ENCODE measurements around the gene MRPL27.
"Not testable (repeated sequence)": the region's sequence is repeated elsewhere in the genome, so short reads cannot be mapped to it uniquely, and the experiment has no call there.

The MRPL27 gene

DNA sequence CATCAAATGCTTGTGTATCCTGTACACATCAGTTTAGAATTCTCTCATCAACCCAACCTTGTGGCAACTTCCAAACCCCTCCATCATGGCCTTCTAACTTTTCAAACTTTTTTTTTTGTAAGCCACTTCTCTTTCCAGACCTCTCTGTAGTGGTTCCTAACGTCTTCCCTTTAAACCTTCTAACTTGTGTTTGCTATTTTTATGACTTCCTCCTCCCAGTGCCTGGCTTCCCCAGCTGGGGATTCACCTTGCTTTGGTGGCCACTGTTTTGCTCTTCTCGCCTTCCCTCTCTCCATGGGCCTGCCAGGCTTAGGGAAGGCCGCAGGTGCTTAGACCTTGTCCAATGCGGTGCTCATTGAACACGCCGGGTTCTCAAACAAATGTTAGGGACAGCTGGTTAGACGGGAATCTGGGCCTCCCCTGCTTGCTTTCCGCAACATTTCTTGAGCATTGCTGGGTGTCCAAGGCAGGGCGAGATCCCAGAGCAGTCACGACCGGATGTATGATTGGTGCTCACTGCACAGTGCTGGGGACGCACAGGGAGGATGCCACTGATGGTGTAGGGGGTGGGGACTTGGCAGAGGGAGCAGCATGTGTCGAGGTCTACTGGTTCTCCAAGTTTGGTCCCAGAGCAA is 28.1 kb downstream of the MRPL27 start:
- DNase-seq: no peak

DNA sequence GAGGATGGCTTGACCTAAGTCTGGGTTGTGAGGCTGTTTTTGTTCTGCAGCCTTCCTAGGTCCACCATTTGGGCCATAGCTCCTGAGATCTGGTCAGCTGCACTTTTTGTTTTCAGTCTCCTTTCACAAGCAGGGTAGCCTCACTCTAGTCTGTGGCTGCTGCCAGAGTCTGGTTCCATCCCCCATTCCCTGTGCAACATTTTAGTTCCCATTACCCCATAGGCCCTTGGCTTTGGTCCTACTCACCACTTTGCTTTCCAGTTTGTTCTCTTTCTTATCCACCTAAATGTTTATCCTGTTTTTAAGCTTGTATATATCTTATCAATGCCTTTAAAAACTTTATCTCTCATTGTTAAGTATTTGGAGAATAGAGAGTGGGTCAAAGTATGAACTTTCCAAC is 33.6 kb downstream of the MRPL27 start:
- DNase-seq: no peak

DNA sequence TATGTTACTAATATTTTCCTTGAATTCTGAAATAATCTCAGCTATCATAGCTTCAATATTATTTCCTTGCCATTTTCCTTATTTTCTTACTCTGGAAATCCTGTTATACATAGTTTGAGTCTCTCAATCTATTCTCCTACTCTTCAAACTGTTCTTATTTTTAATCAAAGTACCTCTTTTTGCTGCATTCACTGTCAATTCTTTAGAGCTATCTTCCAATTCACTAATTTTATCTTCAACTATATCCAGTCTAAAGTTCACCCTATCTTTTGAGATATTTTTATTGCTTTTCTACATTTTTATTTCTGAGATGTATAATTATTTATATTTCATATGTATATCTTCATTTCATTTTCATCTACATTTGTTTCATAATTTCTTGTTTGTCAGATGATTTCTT is 34.3 kb downstream of the MRPL27 start:
- no peak for DNase-seq

DNA sequence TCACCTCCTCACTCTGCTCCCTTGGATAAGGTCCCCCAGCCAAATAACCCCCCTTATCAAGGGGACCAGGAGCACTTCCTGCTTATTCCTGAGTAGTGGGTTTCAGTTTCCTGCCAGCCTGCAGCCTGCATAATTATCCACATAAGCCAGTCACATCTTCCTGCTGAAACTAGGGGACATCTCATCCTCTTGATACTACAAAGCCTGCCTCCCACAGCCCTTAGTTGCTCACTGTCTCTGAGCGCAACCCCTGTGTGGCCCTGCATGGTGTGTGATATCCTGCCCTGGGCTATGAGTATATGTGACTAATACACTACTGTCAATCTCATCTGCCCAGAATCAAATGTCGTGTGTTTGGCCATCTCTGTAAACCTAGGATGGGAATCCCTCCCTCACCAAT is 35.0 kb downstream of the MRPL27 start:
- no peak for DNase-seq

DNA sequence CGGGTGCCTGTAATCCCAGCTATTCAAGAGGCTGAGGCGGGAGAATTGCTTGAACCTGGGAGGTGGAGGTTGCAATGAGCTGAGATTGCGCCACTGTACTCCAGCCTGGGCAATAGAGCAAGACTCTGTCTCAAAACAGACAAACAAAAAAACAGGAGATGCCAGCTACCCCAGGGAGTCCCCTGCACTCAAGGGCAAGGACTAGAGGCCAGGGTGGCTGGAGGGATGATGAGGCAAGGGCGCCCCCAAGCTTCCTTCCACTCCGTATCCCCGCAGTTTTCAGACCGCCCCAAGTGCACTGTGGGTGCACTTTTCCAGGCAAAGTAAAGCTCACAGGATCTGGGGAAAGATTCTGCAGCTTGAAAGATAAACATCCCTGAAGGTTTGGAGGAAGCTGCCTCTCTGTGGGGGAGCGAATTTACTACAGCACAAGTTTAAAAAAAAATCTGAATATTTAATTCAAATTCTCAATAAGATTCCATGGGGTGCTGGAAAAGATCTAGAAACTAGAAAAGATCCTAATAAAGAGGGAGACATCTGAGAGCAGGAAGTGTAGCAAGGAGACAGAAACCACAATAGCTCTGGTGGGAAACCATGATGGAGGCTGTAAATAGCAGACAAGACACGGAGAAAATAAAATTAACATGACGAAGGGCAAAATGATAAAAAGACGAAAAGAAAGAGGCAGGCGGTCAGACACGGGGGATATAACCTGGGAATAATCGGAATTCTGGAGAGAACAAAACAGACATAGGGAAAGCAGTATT is 39.5 kb downstream of the MRPL27 start:
- DNase-seq: not testable (repeated sequence)

DNA sequence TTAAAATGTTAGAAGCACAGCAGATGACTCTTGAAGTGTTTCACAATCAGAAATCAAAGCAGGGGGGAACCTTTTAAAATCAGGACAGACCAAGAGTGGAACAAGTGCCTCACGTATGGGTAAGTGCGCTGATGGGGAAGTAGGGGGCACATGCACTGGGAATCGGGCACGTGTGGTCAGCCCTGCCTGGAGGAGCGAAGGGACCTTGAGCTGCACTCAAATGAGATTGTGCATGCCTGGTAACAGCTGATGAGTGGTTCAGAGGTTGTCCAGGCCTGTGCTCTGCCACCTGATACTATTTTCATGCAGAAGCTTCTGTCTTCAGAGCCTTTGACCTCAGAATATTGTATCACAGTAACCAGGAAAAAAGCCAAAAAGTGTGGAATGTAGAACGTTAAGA is 40.8 kb downstream of the MRPL27 start:
- no peak for DNase-seq

DNA sequence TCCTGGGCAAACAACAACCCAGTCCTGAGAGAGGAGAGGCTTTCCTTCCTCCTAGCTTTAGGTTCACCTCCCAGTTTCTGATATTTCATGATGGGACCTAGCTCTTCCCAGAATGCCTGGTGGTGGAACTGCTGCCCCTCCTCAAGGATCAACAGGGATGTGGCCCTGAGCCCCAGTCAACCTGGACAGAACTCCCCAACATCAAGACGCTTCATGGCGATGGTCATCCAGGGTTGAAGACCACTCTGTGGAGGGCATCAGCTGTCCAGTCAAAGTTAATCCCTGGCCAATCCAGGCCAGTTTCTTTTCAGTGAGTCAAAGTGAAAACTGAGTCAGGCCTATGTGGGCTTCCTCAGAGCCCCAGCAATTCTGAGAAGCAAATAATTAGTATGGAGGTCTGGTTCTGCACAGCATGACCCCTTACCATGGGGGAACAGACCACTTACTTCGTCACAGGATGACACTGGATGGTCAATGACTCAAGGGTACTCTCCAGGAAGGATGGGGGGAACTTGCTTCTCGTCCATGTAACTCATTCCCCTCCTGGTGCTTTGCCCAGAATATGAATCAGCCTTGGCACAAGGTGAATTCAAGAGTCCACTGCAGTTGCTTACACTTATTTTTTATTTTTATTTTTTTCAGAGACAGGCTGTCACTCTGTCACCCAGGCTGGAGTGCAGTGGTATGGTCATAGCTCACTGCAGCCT is 41.7 kb downstream of the MRPL27 start:
- DNase-seq: peak; percentile 84

DNA sequence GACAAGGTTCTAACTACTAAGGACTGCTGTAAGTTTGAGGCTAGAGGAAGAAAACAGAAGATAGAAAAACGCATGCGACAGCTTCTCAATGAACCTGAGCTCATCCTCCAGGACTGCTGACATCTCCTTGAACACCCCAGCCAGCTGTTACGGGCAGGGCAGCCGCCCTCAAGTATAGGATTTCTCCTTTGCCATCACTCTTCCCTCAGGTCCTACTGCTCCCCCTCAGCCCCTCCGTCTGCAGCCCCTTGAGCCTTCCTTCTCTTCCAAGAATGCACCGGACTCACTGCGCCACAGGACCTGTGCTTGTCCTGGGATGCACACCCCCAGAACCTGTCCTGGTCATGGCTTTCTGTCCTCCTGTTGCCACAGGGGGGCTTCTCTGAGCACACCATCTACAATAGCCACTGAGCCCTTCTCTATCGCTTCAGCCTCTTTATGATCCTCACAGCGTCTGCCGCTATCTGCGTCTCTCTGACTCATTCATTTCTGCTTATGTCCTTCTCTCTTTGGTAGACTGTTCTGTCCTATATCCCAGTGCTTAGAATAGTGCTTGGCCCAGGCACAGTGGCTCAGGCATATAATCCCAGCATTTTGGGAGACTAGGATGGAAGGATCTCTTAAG is 42.7 kb downstream of the MRPL27 start:
- no peak for DNase-seq

DNA sequence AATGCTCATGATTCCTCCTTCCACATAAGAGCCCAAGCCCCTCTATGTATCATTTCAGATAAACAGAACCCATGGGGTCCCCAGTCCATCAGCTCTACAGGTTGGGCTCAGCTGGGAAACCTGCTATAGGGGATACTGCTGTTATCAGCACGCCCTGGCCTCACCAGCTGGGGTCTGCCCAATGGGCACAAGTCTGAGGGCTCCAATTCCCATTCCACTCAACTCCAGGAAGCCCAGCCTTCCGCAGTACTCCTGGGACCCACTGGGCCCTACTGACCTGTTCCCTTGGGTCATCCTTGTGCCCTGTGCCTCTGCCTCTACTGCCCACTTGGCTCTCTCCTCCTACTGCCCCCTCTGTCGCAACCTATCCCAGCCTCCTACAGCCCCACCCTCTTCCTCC is 43.3 kb downstream of the MRPL27 start:
- no peak for DNase-seq

DNA sequence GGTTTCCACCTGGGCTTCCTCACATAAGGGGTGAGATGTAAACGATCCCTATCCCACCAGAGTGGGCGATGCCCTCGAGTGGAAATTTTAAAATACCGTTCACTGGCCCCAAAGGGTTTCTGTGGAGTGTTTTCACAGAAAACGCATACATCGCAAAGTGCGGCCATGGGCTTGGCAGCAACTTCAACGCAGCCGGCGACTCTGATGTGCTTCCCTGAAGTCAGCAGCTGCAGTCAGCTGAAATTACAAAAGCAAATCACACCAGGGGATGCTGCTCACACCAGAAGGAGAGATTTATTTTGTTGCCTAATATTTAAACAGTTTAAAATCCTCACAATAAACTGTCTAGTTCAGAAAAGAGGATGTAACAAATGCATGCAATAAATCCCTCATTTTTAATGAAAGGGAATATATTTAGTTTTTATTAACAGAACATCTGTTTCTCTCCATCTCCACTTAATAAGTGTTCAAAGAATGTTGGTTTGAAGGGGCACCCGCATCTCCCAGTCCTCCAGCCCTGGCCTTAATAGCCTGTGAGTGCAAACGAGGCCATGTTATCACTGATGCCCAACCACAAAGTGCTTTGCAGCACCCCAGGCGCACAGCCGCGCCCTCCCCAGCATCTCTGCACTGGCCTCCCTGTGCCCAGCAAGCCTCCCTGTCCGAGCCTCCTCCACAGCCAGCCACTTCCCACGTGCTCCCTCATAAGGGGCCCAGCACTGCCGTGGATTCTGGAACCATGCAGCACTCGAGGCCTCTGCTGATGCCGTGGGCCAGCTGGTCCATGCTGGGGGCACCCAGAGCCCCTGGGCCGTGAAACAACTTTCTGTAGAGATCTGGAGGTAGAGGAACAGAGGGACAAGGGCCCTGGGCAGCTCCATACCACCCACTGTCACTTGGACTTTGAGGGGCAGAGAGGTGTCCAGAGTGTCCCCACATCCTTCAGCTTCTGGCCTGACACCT is 44.3 kb downstream of the MRPL27 start:
- DNase-seq: no peak

DNA sequence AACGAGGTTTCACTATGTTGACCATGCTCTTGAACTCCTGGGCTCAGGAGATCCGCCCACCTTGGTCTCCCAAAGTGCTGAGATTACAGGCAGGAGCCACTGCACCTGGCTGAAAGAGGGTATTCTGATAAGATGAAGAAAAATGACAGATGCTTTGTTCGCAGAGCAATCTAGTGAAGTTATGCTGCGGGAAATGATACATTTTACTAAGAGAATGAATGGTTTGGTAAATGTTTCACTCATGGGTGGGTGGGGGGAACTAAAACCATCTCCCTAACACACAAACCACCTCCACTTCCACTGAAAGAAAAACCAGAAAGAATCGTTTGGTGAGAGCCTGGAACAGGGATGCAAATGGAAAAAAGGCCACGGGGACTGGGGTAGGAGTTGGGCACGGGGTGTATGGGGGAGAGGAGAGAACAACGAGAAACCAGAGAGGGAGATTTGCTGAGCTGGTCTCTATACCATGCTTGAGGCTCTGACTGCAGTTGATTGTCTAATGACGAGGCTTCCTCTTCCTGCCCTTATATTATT is 46.1 kb downstream of the MRPL27 start:
- DNase-seq: no peak

DNA sequence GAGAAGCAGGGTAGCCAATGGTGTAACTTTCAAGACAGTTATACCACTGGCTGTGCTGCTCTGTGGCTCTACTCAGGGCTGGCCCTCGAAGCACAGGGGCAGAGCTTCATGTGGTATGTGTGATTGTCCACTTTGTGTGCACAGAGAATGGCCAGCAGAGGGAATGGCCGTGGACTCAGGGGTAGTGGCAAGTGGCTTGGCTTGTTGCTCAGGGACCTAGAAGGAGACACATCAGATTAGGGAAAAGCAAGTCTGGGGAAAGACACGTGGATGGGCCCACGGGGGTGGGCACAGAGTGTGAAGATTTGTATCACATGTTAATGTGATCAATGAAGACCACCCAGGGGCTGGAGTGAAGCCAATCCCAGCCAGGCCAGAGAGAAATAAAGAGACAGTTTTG is 47.1 kb downstream of the MRPL27 start:
- DNase-seq: no peak

DNA sequence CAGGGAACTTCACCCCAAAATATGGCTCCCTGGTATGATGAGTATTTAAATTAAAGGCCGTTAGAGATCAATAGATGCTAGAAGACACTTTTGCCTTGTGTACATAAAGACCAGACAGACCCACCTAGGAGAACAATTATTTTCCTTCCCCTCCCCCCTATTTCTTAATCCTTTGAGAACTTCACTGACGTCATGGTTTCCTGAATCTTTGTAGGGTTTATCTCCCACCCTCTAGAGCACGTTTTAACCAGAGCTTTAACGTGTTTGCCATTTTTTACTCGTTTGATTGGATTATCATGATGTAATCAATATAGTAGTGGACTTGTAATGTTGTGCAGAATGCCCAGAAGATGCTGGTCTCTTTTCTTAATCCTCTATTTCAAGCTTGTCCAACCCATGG is 49.9 kb downstream of the MRPL27 start:
- DNase-seq: no peak

DNA sequence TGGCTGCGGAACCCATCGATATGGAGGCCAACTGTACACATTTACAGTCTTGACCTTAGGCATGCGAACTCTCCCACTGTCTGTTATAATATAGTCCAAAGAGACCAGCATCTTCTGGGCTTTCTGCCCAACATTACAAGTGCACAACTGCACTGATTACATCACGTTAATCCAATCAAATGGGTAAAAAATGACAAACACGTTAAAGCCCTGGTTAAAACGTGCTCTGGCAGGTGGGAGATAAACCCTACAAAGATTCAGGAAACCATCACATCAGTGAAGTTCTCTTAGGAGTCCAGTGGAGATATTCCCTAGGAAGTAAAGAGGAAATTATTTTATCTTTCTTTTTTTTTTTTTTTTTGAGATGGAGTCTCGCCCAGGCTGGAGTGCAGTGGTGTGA is 50.7 kb downstream of the MRPL27 start:
- no peak for DNase-seq

DNA sequence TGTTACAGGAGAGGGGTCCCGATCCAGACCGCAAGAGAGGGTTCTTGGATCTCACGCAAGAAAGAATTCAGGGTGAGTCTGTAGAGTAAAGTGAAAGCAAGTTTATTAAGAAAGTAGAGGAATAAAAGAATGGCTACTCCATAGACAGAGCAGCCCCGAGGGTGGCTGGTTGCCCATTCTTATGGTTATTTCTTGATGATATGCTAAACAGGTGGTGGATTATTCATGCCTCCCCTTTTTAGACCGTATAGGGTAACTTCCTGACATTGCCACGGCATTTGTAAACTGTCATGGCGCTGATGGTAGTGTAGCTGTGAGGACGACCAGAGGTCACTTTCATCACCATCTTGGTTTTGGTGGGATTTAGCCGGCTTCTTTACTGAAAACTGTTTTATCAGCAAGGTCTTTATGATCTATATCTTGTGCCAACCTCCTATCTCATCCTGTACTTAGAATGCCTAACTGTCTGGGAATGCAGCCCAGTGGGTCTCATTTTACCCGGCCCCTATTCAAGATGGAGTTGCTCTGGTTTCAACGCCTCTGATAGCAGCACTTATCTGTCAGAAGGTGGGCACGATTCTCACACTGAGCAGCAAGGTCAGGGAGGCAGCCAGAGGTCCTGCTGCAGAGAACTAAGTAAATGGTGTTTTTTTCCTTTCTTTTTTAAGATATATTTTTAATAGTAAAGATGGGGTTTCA is 53.5 kb downstream of the MRPL27 start:
- DNase-seq: no peak

DNA sequence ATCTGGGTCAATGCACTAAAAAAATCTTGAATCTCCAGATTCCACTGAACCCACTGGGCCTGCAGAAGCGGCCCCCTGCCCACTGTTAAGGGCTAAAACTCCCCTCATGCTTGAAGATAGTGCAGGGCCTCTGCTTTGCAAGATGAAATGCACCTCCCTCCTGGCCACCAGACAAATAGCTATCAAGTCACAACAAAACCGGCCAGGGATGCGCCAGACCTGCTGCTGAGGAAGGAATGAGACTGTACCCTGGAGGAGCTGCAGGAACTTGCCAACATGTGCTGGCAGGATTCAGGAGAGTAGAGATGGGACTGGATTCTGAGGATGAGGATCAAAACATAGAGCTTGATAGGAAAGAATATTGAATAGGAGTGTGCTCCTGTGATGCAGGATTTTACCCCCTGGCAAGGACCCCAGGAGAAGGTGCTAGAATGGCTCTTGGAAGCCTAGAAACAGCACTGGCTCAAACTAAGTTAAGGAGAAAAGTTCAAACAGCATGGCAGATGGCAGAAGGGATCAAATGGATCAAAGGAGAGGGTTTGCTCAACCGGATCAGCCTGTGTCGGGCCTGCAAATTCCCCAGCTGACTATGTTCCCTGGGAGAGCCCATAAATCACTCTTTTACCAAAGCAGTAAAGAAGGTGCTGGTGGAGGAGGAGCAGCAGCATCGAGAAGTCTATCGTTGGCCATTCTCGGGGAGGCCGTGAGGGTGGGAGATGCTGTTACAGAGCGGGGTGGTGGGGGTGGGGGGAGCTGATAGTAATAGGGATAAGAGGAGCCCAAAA is 54.3 kb downstream of the MRPL27 start:
- no peak for DNase-seq
